Measurements from ENCODE around the gene MTCL3.

MTCL3 gene

GRCh38 chr6:127457456-127458064, 61.6 kb downstream of the MTCL3 start:
- no peak for TF ChIP-seq CTCF (IDR thresholded peaks at IDR 0.05)
- Histone ChIP-seq H3K27me3 (no peaks in the 10 kb centered on the region), H3K9me3 (no peaks in the 10 kb centered on the region), H3K27ac (peak overlapping the region; percentile 78), H3K36me3 (peaks cover 7% of the 10 kb centered on the region), H3K4me1 (peaks cover 18% of the 10 kb centered on the region), H3K4me3 (peak overlapping the region; percentile 53)
- DNase-seq (no peak), ATAC-seq (peak; percentile 86)
- intact Hi-C loops (cut with DNase I) = no loop called here

DNA sequence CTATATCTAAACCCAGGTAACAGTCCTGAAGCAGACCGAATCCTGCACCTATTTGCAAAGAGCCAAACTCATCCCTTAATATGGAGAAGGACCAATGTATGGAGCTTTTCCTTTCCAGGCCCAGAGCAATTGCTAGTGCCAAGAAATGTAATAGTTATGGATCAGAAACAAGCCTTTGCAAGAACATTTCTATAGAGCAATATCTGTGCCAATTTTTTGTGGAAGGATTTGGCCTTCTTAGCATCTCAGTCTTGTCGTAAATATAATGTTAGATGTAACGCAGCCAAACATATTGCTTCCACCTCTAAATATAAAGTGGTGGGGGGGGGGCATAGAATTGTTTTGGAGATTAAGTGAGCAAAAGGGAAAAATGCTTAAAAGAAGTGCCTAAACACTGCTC, 62.7 kb downstream of the MTCL3 start:
- intact Hi-C loops (cut with DNase I) = no loop called here
- no peak for ATAC-seq
- Histone ChIP-seq H3K9me3 (no peaks in the 10 kb centered on the region), H3K4me1 (peaks cover 18% of the 10 kb centered on the region), H3K27me3 (no peaks in the 10 kb centered on the region), H3K27ac (peak overlapping the region; percentile 78), H3K36me3 (peaks cover 7% of the 10 kb centered on the region), H3K4me3 (peak overlapping the region; percentile 53)
- no peak for DNase-seq
- no peak for TF ChIP-seq CTCF (IDR thresholded peaks at IDR 0.05)

GRCh38 chr6:127453845-127454619, 65.1 kb downstream of the MTCL3 start:
- no peaks in the 10 kb centered on the region for H3K27me3 ChIP-seq
- H3K9me3 ChIP-seq = no peaks in the 10 kb centered on the region
- intact Hi-C loops (cut with DNase I) = no loop called here
- H3K27ac ChIP-seq = peak overlapping the region; percentile 43
- DNase-seq (no peak), ATAC-seq (no peak)
- H3K4me3 ChIP-seq = no peak overlapping the region
- H3K36me3 ChIP-seq = peaks cover 18% of the 10 kb centered on the region
- H3K4me1 ChIP-seq = peaks cover 10% of the 10 kb centered on the region
- TF ChIP-seq CTCF (IDR thresholded peaks at IDR 0.05) = no peak

DNA sequence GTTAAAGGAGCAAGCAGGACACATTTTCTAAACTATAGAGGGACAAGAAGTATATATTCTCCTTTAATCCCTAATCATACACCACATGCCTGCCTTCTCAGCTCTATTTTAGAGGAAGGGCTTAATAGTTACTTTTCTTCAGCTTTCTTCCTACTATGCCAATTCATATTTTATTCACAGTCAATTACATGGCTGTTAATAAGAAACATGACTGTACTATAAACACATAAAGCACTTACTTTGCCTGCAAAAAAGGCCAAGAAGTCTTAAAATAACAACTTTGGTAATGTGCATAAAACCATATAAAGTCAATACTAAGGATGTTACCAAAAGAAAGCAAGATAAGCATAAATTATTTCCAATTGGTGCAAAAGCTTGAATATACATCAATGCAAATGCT, 66.3 kb downstream of the MTCL3 start:
- H3K4me3 ChIP-seq = no peak overlapping the region
- peaks cover 30% of the 10 kb centered on the region for H3K36me3 ChIP-seq
- H3K27me3 ChIP-seq = no peaks in the 10 kb centered on the region
- TF ChIP-seq CTCF (IDR thresholded peaks at IDR 0.05) = no peak
- H3K9me3 ChIP-seq = no peaks in the 10 kb centered on the region
- ATAC-seq (no peak), DNase-seq (no peak)
- H3K27ac ChIP-seq = no peak overlapping the region
- peaks cover 10% of the 10 kb centered on the region for H3K4me1 ChIP-seq
- intact Hi-C loops (cut with DNase I) = no loop called here

- H3K4me3 ChIP-seq = no peak overlapping the region
- no peaks in the 10 kb centered on the region for H3K4me1 ChIP-seq
- no peaks in the 10 kb centered on the region for H3K27me3 ChIP-seq
- no peak for TF ChIP-seq CTCF (IDR thresholded peaks at IDR 0.05)
- H3K9me3 ChIP-seq = no peaks in the 10 kb centered on the region
- H3K27ac ChIP-seq = no peak overlapping the region
- ATAC-seq = no peak
- no peak for DNase-seq
- intact Hi-C loops (cut with DNase I) = no loop called here
- H3K36me3 ChIP-seq = peaks cover 43% of the 10 kb centered on the region
Measured at GRCh38 chr6:127451388-127451787, 67.7 kb downstream of the MTCL3 start.
